Body of pancreas (tissue), 4 donors: Measurements from ENCODE around the gene PTPRN2.

ENCODE experiments used
- CTCF ChIP-seq, 7 experiments: fragments of 450-650 bp in 4 of 7; fragments of 200-600 bp in 3 of 7; sonication (generic) in 3 of 7; IDR thresholded peaks; one replicate each; pipeline ENCODE4 v1.5.1; 2016 to 2019; ENCODE audit warnings: antibody characterized with exemption in 7 of 7
- POLR2A ChIP-seq, 3 donors: fragments of 450-650 bp; IDR thresholded peaks; one replicate each; pipeline ENCODE4 v1.6.1; 2016; ENCODE audit warnings: antibody characterized with exemption in 3 of 3, mild to moderate bottlenecking in 2 of 3

- TF ChIP-seq CTCF (IDR thresholded peaks at IDR 0.05) (no peak), POLR2A (IDR thresholded peaks at IDR 0.05) (no peak)
Measured at GRCh38 chr7:157877298-157878090, 710.1 kb downstream of the PTPRN2 start.
